ENCODE results near the gene ENPEP.

GRCh38 chr4:110527156-110527555 is 51.2 kb downstream of the ENPEP start:
- TF ChIP-seq POLR2A (IDR thresholded peaks at IDR 0.05) = no peak
- TF ChIP-seq, protein P1, sequence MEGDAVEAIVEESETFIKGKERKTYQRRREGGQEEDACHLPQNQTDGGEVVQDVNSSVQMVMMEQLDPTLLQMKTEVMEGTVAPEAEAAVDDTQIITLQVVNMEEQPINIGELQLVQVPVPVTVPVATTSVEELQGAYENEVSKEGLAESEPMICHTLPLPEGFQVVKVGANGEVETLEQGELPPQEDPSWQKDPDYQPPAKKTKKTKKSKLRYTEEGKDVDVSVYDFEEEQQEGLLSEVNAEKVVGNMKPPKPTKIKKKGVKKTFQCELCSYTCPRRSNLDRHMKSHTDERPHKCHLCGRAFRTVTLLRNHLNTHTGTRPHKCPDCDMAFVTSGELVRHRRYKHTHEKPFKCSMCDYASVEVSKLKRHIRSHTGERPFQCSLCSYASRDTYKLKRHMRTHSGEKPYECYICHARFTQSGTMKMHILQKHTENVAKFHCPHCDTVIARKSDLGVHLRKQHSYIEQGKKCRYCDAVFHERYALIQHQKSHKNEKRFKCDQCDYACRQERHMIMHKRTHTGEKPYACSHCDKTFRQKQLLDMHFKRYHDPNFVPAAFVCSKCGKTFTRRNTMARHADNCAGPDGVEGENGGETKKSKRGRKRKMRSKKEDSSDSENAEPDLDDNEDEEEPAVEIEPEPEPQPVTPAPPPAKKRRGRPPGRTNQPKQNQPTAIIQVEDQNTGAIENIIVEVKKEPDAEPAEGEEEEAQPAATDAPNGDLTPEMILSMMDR (IDR thresholded peaks at IDR 0.05) = no peak
